Hypothalamus (tissue), 51 donors: ENCODE results near the gene DENND4A.
A peak's percentile ranks its signal among the peaks of the same experiment; 100 is the strongest.
"Not testable (repeated sequence)": the region's sequence is repeated elsewhere in the genome, so short reads cannot be mapped to it uniquely, and the experiment has no call there.

Experiments
- DNase-seq, 51 donors: peaks; one replicate each; lab custom pipeline; 2025; lab: John Stamatoyannopoulos, UW

Gene DENND4A

GRCh38 chr15:65790694-65791334, 1.3 kb downstream of the DENND4A start:
- peak in 2 of 51 donors; percentile 71 to 72 for DNase-seq

GRCh38 chr15:65789759-65790425, 2.2 kb downstream of the DENND4A start:
- no peak for DNase-seq

- no peak for DNase-seq
Observed at GRCh38 chr15:65789105-65789504, 3.0 kb downstream of the DENND4A start.

- no peak for DNase-seq
Observed at GRCh38 chr15:65787260-65787659, 4.8 kb downstream of the DENND4A start.

- no peak for DNase-seq
Observed at GRCh38 chr15:65785151-65785550, 6.9 kb downstream of the DENND4A start.

GRCh38 chr15:65783872-65784271, 8.2 kb downstream of the DENND4A start:
- DNase-seq, result no peak

GRCh38 chr15:65782096-65782495, 10.0 kb downstream of the DENND4A start:
- no peak for DNase-seq

- not testable (repeated sequence) for DNase-seq
Observed at GRCh38 chr15:65778701-65779100, 13.4 kb downstream of the DENND4A start.

- no peak for DNase-seq
Observed at GRCh38 chr15:65778269-65778668, 13.8 kb downstream of the DENND4A start.

GRCh38 chr15:65777843-65778242, 14.2 kb downstream of the DENND4A start:
- DNase-seq, result no peak

GRCh38 chr15:65777053-65777452, 15.0 kb downstream of the DENND4A start:
- DNase-seq, result peak in 1 of 51 donors; percentile 4

GRCh38 chr15:65773386-65774111, 18.5 kb downstream of the DENND4A start:
- no peak for DNase-seq

GRCh38 chr15:65772930-65773329, 19.2 kb downstream of the DENND4A start:
- no peak for DNase-seq

- no peak for DNase-seq
Observed at GRCh38 chr15:65771870-65772269, 20.2 kb downstream of the DENND4A start.

GRCh38 chr15:65769482-65769881, 22.6 kb downstream of the DENND4A start:
- no peak for DNase-seq

- DNase-seq, result no peak
Observed at GRCh38 chr15:65767895-65768294, 24.2 kb downstream of the DENND4A start.

- no peak for DNase-seq
Observed at GRCh38 chr15:65767264-65767595, 24.9 kb downstream of the DENND4A start.

- DNase-seq, result no peak
Observed at GRCh38 chr15:65766422-65767263, 25.4 kb downstream of the DENND4A start.

- DNase-seq, result no peak
Observed at GRCh38 chr15:65765106-65765505, 27.0 kb downstream of the DENND4A start.

- no peak for DNase-seq
Observed at GRCh38 chr15:65762914-65763787, 28.9 kb downstream of the DENND4A start.
